NCI-H1048 (cell line): ENCODE results near the gene MTM1.

Experiments used
- DNase-seq: peaks from one replicate; lab custom pipeline; 2025; lab: John Stamatoyannopoulos, UW

Gene MTM1

DNA sequence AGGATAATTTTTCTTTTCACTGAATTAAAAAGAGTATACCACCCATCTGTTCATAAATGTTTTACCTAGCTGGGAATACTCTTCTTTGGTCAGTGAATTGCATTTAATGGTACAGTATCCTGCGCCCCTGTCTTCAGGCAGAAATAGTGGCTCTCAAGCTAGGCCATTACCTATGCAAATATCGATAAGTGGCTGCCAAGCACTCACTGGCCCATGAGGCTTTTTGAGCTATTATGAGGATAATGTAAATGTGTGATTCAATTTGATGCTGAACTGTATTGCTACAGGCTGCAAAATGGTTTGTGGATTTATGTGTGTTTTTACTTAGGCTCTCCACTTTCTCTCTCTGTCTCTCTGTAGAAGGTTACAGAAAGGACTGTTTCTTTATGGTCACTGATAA is 94.7 kb downstream of the MTM1 start:
- peak; percentile 40 for DNase-seq

DNA sequence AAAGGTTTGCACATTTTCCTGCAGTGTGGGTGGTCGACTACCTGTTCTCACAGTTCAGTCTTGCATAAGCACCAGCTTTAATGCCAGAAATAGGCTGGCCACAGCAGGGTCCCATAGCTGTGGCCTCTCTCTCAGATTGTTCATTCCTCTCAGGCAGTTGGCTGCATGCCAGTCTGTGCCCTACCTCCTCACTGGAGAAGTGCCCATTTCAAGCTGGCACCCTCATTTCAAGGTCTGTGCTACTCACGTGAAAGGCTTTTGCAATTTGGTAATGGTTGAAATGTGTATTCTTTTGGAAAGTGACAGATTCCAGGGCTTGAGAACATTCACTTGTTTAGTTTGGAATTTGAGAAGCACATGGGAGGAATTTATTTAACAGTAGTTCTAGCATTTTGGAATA is 95.9 kb downstream of the MTM1 start:
- no peak for DNase-seq

DNA sequence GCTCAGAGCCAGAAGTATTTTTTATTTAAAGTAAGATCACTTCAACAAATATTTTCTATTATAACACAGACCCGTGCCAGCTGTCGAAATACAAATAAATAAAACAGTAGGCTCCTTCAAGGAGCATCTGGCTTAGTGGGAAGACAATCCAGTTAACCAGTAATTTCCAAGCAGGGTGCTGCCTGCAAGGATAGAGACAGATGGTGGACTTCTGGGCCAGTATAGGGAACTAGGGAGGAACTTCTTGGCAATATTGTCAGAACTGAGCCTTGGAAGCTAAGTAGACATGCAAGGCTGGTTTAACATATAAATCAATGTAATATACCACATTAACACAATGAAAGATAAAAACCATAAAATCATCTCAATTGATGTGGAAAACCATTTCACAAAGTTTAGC is 107.8 kb downstream of the MTM1 start:
- no peak for DNase-seq

DNA sequence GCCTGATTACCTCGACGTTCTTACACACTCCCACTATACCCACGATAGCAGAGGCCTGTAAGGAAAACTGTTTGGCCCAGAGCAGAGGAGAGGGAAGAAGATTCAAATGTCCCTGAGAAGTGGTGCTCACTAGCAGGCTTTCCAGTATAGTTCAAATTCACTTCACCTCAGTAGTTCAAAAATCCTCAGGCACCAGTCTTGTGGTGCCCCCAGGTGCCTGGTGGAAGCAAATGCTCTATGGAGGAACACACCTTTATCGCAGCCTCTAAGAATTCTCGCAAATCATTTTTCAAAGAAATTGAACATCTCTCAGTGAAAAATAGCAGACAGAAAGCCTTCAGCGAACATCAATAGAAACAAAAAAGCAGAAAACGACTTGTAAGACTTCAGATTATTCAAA is 112.6 kb downstream of the MTM1 start:
- DNase-seq, result no peak

DNA sequence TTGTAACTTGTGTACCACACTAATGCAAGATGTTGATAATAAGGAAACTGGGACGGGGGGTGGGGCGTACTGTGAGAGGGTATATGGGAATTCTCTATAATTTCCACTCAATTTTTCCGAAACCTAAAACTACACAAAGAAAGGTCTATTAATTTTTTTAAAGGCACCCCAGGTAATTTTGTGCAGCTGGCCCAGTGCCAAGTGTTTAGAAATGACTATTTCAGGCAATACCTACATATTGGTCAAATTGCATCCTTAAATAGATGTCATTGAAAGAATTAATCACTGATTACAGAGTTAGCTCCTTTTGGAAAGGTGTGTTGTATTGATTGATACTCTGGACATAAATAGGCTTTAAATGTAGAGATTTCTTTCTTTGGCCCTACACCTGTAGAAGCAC is 114.7 kb downstream of the MTM1 start:
- DNase-seq, result no peak

DNA sequence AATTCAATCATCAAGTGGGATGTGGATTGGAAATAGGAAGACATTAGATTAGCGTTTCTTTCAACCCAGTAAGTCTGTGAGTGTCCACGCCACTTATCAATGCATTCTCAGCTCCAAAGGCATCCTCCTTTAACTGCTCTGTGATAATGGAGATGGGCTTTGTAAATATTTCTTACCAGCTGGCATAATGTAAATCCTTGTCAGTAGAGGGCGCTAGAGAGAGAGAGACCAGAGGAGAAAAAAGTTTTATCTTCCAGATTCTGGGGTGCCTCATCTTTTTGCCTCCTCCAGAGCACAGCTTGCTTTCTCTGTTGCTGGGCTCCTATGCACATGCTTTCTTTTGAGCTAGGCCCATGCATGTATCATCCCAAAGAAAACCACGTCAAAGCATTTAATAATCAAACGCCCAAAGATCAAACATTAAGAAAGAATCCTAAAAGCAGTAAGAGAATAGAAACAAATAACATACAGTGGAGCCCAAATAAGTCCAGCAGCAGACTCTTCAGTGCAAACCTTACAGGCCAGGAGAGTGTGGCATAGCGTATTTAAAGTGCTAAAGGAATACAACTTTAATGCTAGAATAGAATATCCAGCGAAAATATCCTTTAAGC is 115.2 kb downstream of the MTM1 start:
- peak; percentile 44 for DNase-seq

DNA sequence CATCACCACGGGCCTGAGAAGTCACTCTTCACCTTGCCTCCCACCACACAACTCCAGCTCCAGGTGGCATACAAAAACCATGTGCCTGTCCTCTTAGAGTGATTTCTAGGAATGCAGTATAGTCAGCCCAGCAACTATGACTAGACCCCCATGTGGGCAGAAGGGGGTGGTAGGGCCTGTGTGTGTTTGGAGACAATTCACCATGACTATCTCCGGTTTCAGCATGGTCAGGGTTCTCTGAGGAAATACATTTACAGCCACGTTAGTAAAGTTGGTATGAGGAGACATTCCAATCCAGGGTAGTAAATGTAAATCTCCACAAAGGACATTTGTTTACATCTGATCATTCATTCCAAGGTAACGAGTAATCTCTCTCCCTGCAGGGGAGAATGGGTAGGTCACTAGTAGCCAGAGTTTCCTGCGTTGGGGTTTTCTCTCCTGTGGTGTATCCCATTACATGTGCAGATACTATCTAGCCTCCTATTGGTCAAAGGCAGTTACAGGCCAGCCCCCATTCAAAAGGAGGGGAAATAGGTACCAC is 120.6 kb downstream of the MTM1 start:
- DNase-seq, result no peak

DNA sequence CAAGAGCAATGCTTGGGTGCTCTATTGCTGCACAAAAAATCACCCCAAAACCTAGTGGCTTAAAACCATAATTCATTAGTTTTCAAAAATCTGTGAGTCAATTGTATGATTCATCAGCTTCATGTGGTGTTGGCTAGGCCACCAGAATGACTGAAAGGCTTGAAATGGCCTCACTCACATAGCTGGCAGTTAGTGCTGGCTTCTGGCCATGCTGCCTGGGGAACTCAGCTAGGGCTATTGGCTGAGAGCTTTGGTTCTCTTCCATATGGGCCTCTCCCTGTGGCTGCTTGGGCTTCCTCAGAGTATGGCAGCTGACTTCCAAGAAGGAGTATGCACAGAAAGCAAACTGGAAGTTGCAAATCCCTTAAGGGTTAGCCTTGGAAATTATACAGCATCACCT is 121.7 kb downstream of the MTM1 start:
- DNase-seq, result no peak

DNA sequence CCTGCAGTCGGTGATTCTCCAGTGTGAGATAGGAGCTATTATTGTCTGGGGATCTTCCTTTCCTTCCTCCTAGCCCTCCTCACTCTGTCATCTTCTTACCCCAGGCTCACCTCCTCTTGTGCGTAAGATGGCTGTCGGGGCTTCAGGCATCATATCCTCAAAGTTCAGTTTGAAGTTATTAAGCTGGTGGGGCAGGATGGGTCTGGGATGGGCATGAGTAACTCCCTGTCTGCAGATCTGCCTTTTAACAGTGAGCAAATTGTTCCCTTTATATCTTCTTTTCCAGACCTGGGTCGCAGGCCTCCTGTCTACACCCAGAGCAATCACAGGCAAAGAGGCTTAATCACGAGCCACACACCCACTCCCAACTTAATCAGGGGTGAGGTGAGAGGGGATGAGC is 123.9 kb downstream of the MTM1 start:
- no peak for DNase-seq

DNA sequence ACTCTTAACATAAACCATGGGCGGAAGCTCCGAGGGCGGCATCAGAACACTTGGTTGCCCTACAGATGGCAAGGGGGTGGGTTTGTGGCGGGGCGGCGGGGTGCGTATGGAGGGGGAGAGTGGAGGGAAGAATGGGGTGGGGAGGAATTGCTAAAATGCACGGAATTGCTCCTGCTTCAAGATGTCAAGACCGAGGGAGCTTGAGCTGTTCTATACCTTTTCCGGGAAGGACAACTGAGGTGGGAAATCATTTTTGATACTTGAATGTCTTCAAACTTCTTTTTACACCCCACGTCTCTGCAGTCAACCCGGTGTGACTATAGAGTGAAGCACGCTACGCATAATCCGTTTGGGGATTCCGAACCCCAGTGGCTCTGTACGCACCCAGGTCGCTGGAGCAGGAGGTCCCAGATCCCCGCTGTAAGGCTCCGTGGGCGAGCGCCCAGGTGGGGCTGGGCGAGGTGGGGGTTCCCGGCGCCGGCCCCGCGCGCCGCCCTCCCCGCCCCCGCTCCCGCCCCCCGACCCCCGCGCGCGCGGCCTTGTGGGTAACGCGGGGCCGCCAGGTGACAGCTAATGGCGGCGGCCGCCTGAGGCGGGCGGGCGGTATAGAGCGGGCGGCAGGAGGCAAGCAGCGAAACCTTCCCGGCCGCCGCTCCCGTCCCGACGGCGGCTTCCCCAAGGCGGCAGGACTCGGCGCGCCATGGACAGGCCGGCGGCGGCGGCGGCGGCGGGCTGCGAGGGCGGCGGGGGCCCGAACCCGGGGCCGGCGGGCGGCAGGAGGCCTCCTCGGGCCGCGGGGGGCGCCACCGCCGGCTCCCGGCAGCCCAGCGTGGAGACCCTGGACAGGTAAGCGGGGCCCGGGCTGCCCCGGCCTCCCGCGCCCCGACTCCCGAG is 124.7 kb downstream of the MTM1 start, which contains the start of gene MTMR1:
Gene MTMR1 (plus strand): TSS at position 566 of the 894 bp plus-strand sequence. CDS start 135 bp downstream, at position 701.
- DNase-seq, result no peak

DNA sequence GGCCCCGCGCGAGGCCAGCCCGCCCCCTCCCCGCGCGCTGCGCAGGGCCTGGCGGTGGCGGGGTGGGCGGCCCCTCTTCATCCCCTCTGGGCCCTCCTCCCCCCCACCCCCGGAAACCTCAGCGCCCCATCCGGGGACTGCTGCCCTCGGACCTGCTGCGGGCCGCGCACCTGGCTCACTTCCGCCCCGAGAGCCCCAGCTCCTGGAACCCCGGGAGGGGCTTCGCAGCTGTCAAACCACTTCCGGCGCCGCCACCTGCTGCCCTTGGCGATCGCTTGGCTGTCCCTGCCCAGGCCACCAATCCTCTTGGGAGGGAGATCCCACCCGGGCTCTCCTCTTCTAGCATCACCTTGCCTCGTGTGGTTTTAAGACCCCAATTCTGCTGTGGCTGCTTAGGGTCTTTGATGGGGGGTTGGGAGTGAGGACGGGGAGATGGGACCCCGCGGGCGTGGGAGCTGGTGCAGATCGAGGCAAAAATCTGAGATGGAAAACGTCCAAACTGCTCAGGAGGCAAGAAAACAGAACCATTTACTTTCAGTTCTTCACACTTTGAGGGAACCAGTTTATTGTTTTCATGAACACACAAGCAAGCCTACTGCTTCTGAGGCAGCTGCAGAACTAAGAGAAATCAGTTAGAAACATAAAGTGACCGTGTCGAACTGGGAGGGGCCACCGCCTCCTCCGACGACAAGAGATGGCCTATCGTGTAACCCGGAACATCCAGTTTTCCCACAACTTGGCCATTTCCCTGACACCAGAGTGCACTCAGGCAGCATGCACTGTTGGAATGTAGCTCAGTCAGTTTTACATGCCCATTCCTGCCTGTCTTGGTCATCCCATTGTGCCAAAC is 125.5 kb downstream of the MTM1 start:
- DNase-seq, result peak; percentile 4

DNA sequence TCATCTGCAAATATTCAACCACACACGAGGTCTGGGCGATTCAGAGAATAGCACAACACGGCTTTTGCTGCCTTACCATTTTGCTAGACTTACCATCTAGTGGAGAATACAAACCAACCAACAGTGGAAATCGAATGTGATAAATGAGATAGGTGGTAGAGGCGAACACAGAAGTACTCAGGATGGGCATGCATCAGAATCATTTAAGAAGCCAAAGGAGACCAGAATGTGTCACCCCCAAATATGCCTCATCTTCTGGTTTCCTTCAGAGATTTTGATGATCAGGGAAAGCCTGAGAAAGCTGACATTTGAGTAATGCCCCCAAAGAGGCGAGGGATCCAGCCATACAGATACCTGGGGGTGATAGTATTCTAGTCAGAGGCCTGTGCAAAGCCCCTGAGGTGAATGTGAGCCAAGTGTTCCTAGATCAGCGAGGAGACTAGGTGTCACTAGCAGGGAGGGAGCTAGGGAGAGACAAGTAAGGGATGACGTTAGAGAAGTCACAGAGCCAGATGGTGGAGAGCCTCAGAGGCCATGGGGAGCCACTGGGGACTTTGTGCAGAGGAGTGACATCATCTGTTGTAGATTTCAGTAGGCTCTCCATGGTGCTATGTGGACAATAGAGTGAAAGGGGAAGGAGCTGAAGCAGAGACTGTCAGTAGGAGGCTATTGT is 126.5 kb downstream of the MTM1 start:
- DNase-seq, result no peak

DNA sequence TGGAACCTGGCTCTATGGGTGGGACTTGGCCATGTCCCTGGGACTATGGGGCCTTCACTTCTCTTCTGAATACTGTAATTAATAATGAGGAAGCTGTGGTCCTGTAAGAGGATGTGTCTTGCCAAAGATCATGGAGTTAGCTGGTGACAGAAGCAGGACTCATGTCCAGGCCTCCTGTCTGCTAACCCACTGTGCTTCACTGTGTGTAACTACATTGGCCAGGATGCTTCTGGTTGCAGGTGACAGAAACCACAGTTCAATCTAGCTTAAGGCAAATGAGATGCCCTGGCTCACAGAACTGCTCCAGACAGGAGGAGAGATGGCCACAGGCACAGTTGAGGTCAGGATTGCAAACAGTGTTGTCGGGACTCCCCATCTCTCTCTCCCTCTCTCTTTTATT is 127.9 kb downstream of the MTM1 start:
- no peak for DNase-seq

DNA sequence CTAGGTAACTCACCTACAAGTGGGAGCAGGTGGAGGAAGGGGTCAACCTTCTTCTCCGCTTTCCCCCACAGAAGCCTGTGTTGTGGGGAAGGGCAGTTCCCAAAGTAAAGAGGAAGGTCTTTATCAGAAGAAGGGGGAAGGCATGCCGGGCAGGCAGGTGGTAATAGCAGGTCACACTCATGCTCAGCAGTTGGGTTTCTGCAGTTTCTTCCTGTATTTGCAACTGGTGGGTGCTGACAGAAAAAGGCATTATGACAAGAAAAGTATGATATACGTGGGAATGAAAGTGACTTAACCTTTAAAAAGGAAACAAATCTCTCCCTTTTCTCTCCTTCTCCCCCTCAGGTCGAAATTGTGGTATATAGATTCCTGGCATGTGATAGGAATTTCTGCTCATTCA is 128.4 kb downstream of the MTM1 start:
- DNase-seq, result no peak

DNA sequence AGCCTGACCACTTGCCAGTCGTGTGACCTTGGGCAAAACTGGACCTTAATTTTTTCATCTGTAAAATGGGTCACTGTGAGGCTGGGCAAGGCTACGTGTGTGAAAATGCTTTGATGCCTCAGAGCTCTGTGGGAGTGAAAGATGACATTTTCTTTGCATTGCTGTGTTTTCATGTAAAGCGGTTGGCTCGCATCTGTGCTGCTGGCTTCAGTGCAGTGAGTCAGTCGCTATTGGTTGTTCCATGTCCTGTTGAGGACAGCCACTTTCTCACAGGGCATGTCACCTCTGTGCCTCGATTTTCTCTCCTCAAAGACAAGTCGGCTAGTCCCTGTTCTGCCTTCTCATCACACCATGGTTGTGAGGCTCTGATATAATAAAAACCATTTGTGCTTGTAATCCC is 129.2 kb downstream of the MTM1 start:
- no peak for DNase-seq

DNA sequence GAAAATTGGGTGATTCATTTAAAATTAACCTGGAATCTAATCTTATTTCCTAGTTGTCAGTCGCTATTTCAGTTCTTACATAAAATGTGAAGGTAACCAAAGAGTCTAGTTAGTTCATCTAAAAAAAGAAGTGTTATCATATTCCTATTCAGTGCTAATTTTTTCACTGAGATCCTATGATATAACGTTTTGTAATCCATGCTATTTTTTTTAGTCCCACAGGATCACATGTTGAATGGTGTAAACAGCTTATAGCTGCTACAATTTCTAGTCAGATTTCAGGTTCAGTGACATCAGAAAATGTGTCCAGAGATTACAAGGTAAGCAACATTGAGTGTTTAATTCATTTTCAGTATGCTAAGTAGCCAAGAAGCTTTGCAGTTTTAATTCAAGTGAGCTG is 130.6 kb downstream of the MTM1 start:
- no peak for DNase-seq

DNA sequence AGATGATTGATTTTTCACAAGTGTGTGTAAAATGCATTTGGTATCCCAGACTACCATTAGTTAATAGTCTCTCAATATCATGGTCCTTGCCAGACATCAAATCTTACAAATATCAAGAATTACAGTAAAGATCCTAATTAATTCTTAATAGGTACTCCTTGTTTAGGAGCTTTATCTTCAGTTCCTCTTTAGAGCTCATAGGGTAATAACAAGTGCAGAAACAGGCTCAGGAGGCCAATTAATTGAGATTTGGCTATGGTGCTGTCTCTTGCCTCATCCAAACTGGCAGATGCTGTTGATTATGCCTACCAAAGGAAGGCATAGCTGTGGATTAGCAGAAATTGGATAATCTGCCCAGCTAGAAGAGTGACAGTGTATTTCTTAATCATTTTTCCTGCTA is 131.7 kb downstream of the MTM1 start:
- DNase-seq, result no peak

DNA sequence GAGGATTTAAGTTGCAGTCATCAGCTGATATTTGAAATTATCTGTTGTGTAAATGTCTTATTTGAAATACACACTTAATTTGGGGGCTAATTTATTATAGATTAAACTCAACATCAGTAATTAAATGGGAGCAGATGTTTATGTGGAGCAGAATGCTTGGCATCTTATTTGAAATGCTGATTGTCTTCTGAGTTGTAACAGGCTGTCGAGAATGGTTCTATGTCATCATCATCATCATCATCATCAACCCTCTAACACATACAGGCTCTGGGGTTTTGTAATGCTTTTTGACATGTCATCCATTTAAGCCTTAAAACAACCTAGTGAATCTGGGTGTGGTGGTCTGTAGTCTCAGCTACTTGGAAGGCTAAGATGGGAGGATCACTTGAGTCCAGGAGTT is 133.0 kb downstream of the MTM1 start:
- DNase-seq, result no peak

DNA sequence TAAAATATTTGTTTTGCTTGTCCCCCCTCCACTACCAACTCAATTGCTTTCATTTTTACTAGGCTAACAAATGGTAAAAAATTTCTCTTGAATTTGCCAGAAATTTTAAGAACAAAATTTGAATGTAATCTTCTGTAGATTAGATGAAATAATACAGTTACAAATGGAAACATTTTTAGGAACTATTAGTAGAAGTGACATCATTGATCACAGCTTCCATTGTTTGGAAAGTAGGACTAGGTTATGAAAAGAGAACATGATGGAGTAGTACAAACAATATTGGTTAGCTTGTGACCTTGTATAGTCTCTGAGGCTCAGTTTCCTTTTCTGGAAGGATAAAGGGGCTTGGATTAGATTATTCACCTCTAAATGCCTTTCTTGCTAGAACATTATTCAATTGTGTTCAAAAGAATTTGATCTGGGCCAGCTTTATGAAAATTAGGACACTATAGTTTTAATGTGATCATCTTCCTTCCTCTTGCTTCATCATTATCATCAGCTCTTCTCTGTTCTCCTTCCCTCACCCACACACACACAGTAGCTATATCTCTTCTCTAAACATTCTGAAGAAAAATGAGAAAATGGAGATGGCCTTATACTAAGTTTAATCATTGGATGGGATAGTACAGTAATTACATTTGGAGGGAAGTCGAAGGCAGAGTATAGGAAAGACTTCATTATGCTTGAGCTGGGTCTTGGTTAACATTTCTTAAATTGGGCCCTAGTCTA is 134.7 kb downstream of the MTM1 start:
- no peak for DNase-seq

DNA sequence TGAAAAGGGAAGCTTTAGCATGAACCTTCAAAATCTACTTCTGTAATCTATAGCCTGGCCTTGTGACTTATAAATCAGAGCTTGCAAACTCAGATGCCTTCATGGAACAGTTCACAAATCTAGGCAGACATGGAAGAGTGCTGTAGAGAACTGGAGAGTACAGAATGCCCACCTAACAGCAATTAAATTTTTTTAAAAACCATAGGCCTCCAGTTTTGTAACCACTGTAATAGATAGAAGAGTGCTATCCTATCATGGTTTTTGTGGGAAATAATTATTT is 135.2 kb downstream of the MTM1 start:
- DNase-seq, result no peak

DNA sequence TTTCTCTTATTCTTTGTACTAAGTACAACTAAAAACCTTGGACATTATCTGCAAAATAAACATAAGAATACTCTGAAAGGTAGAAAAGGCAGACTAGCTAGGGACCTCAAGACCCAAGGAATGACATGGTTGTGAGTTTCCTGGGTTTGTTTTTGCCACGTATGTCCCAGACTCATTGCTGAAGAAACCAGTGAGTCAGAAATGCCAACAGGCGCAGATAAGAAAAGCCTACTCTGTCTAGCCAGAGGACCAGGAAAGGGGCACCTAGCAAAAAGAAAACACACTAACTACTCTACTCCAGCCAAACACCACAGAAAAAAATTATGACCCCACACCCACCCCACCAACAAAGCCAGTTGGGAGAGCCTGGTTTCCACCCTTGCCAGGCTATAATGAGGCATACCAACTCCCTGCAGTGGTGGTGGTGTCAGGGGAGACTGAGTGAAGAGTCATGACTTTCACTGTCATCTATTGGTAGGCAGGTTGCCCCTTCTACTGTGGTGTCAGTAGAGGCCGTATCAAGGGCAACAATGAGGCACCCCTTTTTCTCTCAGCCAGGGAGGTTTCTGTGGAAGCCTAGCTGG is 135.7 kb downstream of the MTM1 start:
- DNase-seq, result no peak
